Stimulated activated CD4-positive, alpha-beta T cell treated with anti-CD3 and anti-CD28 coated beads, TNF-alpha, amount 100 ng/mL, for 1 hour (primary cell): ENCODE data around the gene RBM28.

ENCODE experiments used
- DNase-seq, 3 donors: peaks; one replicate each; pipeline ENCODE4 v3.0.0-alpha.2; 2020; ENCODE audit warnings: low read depth in 3 of 3, low spot score in 1 of 3

Gene RBM28

DNA sequence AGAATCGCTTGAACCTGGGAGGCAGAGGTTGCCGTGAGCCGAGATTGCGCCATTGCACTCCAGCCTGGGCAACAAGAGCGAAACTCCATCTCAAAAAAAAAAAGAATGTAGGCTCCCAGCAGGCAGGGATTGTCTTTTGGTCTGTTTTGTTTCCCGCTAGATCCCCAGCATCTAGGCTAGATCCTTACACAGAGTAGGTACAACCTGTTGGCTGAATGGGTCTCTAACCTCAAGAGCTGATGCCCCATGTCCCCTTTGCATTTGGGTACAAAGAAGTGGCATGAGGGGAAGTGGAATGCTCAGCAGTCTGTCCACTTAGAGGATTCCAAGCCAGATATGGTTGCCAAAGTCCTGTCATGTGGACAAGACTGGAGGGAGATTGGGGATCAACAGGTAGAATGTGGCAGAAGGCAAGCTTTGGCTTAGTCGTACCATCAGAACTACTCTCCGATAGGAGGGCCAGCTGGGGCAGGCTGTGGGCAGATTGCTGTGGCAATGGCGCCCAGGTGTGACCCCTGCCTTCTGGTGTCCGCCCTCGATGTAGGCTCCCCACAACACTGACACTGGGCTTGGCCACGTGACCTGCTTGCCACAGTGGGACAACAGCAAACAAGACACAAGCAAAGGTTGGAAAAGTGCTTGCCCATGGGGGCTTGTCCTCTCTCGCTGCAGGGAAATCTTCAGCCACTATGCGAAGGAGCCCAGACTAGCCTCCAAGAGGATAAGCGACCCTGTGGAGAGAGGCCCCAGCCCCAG, 81.3 kb downstream of the RBM28 start:
- no peak for DNase-seq

DNA sequence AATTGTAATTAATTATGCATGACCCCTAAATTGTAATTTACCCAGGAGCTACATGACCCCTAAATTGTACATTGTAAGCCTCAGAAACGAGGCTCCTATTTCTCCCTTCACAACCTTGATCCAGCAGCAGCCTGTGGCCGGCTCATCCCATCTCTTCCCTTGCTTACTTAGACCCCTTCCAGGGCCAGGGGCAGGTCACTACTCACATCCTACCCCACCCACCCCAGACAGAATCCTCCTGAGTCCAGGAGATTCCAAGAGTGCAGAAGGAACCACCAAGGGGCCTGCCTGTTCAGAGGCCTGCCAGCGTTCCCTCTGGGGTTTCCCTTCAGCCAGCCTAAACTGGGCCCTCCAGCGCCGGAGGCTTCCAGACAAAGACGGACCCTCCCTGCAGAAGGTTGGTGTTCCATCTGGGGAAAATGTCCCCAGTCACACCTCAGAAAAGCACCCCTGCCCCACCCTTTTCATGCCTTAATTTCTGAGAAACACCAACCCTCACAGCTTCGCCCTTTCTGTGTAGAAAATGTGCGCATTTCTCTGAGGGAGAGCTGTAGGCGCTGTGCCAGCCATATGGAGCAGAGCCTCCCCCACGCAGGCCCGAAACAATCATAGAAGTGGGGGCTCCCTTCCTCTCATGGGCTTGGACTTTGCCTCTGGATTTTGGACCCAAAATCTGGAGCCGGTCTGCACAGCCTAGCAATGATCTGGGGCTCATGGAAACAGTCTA, 83.5 kb downstream of the RBM28 start:
- DNase-seq: no peak

DNA sequence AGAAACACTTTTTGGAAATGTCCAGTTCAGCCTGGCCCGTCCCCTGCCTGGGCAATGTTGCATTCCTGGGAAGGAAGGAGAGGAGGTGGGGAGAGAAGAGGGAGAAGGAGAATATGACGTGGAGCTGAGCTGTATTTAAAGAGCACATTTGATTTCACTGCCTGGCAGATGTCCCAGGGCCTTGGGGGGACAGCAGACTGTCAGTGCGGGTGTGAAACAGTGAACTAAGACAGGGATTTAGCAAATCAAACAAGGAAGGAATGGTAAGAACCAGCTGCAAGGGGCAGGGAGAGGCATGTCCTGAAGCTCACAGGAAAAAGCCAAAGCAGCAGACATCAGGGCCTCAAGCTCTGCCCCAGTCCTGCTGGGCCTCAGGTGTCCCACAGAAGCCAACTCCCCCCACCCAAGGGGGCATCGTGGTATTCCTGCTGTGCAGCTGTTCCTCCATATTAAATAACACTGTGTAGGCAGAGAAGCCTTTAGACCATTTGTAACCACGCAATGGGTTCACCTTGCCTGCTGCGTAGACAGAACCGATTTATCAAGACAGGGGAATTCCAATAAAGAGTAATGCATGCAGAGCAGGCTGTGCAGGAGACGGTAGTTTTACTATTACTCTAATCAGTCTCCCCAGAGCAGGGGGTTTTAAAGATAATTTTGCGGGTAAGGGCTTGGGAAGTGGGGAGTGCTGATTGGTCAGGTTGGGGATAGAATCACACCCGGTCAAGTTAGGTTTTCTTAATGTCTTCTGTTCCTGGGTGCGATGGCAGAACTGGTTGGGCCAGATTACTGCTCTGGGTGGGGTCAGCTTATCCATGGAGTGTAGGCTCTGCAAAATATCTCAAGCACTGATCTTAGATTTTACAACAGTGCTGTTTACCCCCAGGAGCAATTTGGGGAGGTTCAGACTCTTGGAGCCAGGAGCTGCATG, 84.3 kb downstream of the RBM28 start:
- no peak for DNase-seq

DNA sequence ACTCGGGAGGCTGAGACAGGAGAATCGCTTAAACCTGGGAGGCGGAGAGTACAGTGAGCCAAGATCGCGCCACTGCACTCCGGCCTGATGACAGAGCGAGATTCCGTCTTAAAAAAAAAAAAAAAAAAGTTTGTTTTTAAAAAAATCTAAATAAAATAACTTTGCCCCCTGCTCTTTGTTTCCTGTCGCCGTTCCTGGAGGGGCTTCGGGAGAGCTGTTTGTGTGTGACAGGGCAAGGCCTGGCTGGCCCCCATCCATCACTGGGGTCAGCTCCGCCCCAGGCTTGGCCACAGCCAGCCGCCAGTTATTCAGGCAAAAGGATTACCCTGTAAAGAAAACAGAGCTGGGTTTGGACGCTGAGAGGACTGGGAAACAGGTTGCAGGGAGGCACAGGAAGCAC, 86.2 kb downstream of the RBM28 start:
- DNase-seq: no peak

DNA sequence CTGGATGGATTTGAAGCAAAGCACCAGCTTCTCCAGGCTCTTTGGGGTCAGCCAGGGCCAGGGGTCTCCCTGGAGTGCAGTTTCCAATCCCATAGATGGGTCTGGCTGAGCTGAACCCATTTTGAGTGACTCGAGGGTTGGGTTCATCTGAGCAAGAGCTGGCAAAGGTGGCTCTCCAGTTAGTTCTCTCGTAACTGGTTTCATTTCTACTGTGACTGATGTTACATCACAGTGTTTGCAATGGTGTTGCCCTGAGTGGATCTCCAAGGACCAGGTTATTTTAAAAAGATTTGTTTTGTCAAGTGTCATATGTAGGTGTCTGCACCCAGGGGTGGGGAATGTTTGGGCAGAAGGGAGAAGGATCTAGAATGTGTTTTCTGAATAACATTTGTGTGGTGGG, 88.4 kb downstream of the RBM28 start:
- no peak for DNase-seq

DNA sequence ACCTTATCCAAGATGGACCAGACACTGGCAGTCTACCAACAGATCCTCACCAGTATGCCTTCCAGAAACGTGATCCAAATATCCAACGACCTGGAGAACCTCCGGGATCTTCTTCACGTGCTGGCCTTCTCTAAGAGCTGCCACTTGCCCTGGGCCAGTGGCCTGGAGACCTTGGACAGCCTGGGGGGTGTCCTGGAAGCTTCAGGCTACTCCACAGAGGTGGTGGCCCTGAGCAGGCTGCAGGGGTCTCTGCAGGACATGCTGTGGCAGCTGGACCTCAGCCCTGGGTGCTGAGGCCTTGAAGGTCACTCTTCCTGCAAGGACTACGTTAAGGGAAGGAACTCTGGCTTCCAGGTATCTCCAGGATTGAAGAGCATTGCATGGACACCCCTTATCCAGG, 89.2 kb downstream of the RBM28 start:
- DNase-seq: no peak

DNA sequence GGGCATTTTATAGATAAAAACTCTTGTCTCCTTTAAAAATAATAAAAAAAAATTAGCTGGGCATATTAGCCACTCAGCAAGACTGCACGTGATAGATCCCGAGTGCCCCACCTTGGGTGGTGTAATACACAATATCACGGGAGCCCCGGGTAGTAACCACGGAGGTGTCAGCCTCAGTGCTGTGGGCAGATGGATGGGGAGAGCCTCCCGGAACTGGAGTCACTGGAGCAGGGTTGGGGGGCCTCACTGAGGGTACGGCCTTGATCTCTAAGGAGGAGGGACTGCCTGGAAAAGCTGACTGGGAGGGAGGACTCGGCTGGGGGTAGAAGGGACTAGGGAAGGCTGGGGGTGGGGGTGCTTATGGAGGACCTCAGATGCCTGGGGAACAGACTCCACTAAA, 90.0 kb downstream of the RBM28 start:
- DNase-seq: no peak

DNA sequence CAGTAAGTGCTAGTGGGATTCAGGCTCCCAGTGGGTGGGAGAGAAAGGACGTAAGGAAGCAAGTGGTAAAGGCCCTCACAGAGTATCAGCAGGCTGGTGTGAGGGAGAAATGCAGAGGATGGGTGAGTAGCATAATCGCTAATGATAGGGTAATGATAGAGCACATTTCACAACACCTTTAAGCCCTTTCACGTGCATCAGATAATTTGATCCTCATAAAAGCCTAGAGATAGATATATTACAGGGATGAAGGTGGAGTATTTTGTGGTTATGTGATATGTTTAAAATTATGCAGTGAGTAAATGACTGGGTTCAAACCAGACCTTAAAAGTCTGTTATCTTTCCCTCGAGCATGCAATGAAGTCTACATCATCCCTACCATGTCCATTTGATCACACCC, 92.4 kb downstream of the RBM28 start:
- DNase-seq: no peak
